Neural cell (in vitro differentiated cells): Measurements from ENCODE around the gene SARS1. TPM values are rescaled to one million over a fixed set of nuclear protein-coding genes. Genes with fewer than 3 reads are reported as not detected.

Experiments used
- H2AFZ ChIP-seq: fragments of 200-600, 300-800 bp; sonication (generic), shearing (Covaris generic); 2 replicates; pipeline ENCODE4 v1.6.0; 2014; ENCODE audit warnings: low read depth, mild to moderate bottlenecking, antibody characterized with exemption, low read length, moderate library complexity
- H3F3A ChIP-seq: fragments of 200-600 bp; shearing (Covaris generic); 2 replicates; pipeline ENCODE4 v1.6.1; 2016; ENCODE audit warnings: mild to moderate bottlenecking, moderate library complexity, mixed read lengths, antibody characterized with exemption, low read length; ENCODE audit not compliant: insufficient read depth, poor library complexity, severe bottlenecking
- H3K27ac ChIP-seq: fragments of 200-600, 300-800 bp; sonication (generic), shearing (Covaris generic); 2 replicates; pipeline ENCODE4 v1.5.1; 2014; ENCODE audit warnings: mild to moderate bottlenecking, low read length, moderate library complexity
- H3K27me3 ChIP-seq: fragments of 300-800, 200-600 bp; sonication (generic), shearing (Covaris generic); 2 replicates; pipeline ENCODE4 v1.6.0; 2014; ENCODE audit warnings: mild to moderate bottlenecking, low read depth, low read length, moderate library complexity; ENCODE audit not compliant: insufficient read depth
- H3K36me3 ChIP-seq: fragments of 300-800, 200-600 bp; sonication (generic), shearing (Covaris generic); 2 replicates; pipeline ENCODE4 v1.5.1; 2014; ENCODE audit warnings: mild to moderate bottlenecking, antibody characterized with exemption, low read length, moderate library complexity; ENCODE audit not compliant: insufficient read depth
- H3K4me2 ChIP-seq: fragments of 300-800, 200-600 bp; sonication (generic), shearing (Covaris generic); 2 replicates; pipeline ENCODE4 v1.6.0; 2014; ENCODE audit warnings: mild to moderate bottlenecking, low read length
- H3K4me3 ChIP-seq: fragments of 300-800, 200-600 bp; sonication (generic), shearing (Covaris generic); 2 replicates; pipeline ENCODE4 v1.5.1; 2014; ENCODE audit warnings: mild to moderate bottlenecking, low read length, moderate library complexity
- H3K79me2 ChIP-seq: fragments of 200-600 bp; shearing (Covaris generic); replicated peaks from 2 replicates; pipeline ENCODE4 v1.6.0; 2014; ENCODE audit warnings: mild to moderate bottlenecking, low read length, moderate library complexity; ENCODE audit not compliant: insufficient read depth
- H3K9ac ChIP-seq: fragments of 300-800, 200-600 bp; sonication (generic), shearing (Covaris generic); 2 replicates; pipeline ENCODE4 v1.6.1; 2016; ENCODE audit warnings: mild to moderate bottlenecking, low read length, mixed read lengths
- H3K9me2 ChIP-seq: fragments of 200-600 bp; shearing (Covaris generic); 2 replicates; pipeline ENCODE4 v1.6.1; 2016; ENCODE audit warnings: mild to moderate bottlenecking, low read length, mixed read lengths; ENCODE audit not compliant: insufficient read depth
- H3K9me3 ChIP-seq: fragments of 200-600, 300-800 bp; sonication (generic), shearing (Covaris generic); 2 replicates; pipeline ENCODE4 v1.6.1; 2016; ENCODE audit warnings: mild to moderate bottlenecking, mixed run types, low read length, moderate library complexity, mixed read lengths
- H4K20me1 ChIP-seq: fragments of 200-600 bp; shearing (Covaris generic); 2 replicates; pipeline ENCODE4 v1.6.1; 2016; ENCODE audit warnings: mild to moderate bottlenecking, mixed run types; ENCODE audit not compliant: insufficient read depth
- CTCF ChIP-seq: fragments of 450-650 bp; IDR thresholded peaks from 2 replicates; pipeline ENCODE4 v1.5.1; 2014; ENCODE audit warnings: antibody characterized with exemption, mild to moderate bottlenecking, moderate library complexity; ENCODE audit not compliant: poor library complexity, severe bottlenecking
- EP300 ChIP-seq: fragments of 450-650 bp; conservative IDR thresholded peaks from 2 replicates; pipeline ENCODE4 v1.6.1; 2014; ENCODE audit warnings: antibody characterized with exemption, mild to moderate bottlenecking, moderate library complexity; ENCODE audit not compliant: poor library complexity, severe bottlenecking
- EZH2 ChIP-seq: fragments of 200-600, 300-800 bp; shearing (Covaris generic), sonication (generic); IDR thresholded peaks from 2 replicates; pipeline ENCODE4 v1.6.1; 2014; ENCODE audit warnings: antibody characterized with exemption, low read length, borderline replicate concordance, mild to moderate bottlenecking; ENCODE audit not compliant: insufficient read depth, poor library complexity, severe bottlenecking
- MXI1 ChIP-seq: fragments of 450-650 bp; conservative IDR thresholded peaks from 2 replicates; pipeline ENCODE4 v1.6.1; 2014; ENCODE audit warnings: antibody characterized with exemption, mild to moderate bottlenecking; ENCODE audit not compliant: poor library complexity, severe bottlenecking
- POLR2AphosphoS5 ChIP-seq: IDR thresholded peaks from 2 replicates; pipeline ENCODE4 v1.6.1; 2012
- RAD21 ChIP-seq: fragments of 450-650 bp; conservative IDR thresholded peaks from 2 replicates; pipeline ENCODE4 v1.6.1; 2014; ENCODE audit warnings: antibody characterized with exemption, mild to moderate bottlenecking, moderate library complexity
- REST ChIP-seq: IDR thresholded peaks from 2 replicates; pipeline ENCODE4 v1.6.1; 2012; ENCODE audit warnings: borderline replicate concordance
- SMC3 ChIP-seq: fragments of 450-650 bp; conservative IDR thresholded peaks from 2 replicates; pipeline ENCODE4 v1.6.1; 2014; ENCODE audit warnings: antibody characterized with exemption, mild to moderate bottlenecking, moderate library complexity; ENCODE audit not compliant: poor library complexity
- TAF1 ChIP-seq: IDR thresholded peaks from 2 replicates; pipeline ENCODE4 v1.6.1; 2012; ENCODE audit warnings: low read depth
- polyA plus RNA-seq: library from polyadenylated mRNA; depleted of rRNA; stranded (reverse); fragments of >200 nt; gene quantifications from 2 replicates; pipeline ENCODE4 v1.2.3, GENCODE V29; 2014

Gene SARS1
- polyA plus RNA-seq, 1 donor from 2014 or later = 281 TPM

- H4K20me1 ChIP-seq = no peaks in the 10 kb centered on the region
- H3F3A ChIP-seq = no peaks in the 10 kb centered on the region
- H2AFZ ChIP-seq = no peak overlapping the region
- no peaks in the 10 kb centered on the region for H3K27me3 ChIP-seq
- H3K4me3 ChIP-seq = no peak overlapping the region
- H3K27ac ChIP-seq = no peak overlapping the region
- no peaks in the 10 kb centered on the region for H3K9me2 ChIP-seq
- peaks cover 12% of the 10 kb centered on the region for H3K79me2 ChIP-seq
- no peak overlapping the region for H3K4me2 ChIP-seq
- no peak overlapping the region for H3K9ac ChIP-seq
- TF ChIP-seq SMC3 = no peak
- TF ChIP-seq POLR2AphosphoS5 = no peak
- no peak for TF ChIP-seq RAD21
- no peak for TF ChIP-seq MXI1
- TF ChIP-seq EZH2 = no peak
- no peak for TF ChIP-seq EP300
- no peak for TF ChIP-seq REST
- no peak for TF ChIP-seq TAF1
- no peak for TF ChIP-seq CTCF
- no peaks in the 10 kb centered on the region for H3K9me3 ChIP-seq
- H3K36me3 ChIP-seq = no peaks in the 10 kb centered on the region
Observed at GRCh38 chr1:109246141-109246551, 32.4 kb downstream of the SARS1 start.

GRCh38 chr1:109247401-109248365 is 34.0 kb downstream of the SARS1 start:
- no peak for TF ChIP-seq EZH2
- TF ChIP-seq EP300 = no peak

More at GRCh38 chr1:109247401-109248365, 34.0 kb downstream of the SARS1 start:
- Histone ChIP-seq H3K4me3 (no peak overlapping the region), H4K20me1 (no peaks in the 10 kb centered on the region), H2AFZ (no peak overlapping the region), H3K27me3 (no peaks in the 10 kb centered on the region), H3K9me2 (no peaks in the 10 kb centered on the region), H3F3A (no peaks in the 10 kb centered on the region), H3K9me3 (no peaks in the 10 kb centered on the region), H3K27ac (no peak overlapping the region), H3K4me2 (no peak overlapping the region), H3K36me3 (peaks cover 8% of the 10 kb centered on the region), H3K9ac (no peak overlapping the region), H3K79me2 (peaks cover 27% of the 10 kb centered on the region)
